Stimulated activated naive CD8-positive, alpha-beta T cell treated with anti-CD3 and anti-CD28 coated beads, Interleukin-15, Interleukin-2, amounts not matched to agents 100 U/mL and 50 U/mL, for 24 hours (primary cell): ENCODE results near the gene DCAF15.

Experiments used
- ATAC-seq: fragments of 150-1000 bp; cut with Tn5 transposase; one replicate; pipeline ENCODE4 v1.10.0; 2021
- DNase-seq: peaks from one replicate; pipeline ENCODE4 v3.0.0; 2021

The DCAF15 gene

DNA sequence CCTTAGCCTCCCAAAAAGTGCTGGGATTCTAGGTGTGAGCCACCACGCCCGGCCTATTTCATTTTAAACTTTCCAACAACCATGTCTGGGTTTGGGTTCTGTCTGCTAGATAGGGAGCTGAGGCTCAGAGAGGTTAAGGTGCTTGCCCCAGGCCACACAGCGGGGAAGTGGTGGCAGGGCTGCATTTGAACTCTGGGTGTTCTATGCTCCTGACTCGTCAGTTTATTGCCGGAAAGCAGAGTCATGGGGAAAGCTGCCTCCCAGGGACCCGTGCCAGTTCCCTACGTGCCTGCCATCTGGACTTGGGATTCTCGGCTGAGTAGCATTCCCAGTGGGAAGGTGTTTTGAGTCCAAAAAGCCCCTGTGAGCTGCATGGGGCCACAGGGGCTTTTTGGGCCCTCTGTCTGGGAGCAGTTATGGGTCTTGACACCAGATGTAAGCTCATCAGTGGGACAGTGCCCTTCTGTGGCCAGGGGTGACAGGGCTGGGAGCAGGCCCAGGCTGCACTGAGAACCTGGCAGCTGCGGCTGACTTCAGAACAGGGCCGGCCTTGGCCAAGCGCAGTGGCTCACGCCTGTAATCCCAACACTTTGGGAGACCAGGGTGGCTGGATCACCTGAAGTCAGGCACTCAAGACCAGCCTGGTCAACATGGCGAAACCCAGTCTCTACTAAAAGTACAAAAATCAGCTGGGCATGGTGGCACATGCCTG, 42.9 kb downstream of the DCAF15 start:
- no peak for DNase-seq
- ATAC-seq: no peak

DNA sequence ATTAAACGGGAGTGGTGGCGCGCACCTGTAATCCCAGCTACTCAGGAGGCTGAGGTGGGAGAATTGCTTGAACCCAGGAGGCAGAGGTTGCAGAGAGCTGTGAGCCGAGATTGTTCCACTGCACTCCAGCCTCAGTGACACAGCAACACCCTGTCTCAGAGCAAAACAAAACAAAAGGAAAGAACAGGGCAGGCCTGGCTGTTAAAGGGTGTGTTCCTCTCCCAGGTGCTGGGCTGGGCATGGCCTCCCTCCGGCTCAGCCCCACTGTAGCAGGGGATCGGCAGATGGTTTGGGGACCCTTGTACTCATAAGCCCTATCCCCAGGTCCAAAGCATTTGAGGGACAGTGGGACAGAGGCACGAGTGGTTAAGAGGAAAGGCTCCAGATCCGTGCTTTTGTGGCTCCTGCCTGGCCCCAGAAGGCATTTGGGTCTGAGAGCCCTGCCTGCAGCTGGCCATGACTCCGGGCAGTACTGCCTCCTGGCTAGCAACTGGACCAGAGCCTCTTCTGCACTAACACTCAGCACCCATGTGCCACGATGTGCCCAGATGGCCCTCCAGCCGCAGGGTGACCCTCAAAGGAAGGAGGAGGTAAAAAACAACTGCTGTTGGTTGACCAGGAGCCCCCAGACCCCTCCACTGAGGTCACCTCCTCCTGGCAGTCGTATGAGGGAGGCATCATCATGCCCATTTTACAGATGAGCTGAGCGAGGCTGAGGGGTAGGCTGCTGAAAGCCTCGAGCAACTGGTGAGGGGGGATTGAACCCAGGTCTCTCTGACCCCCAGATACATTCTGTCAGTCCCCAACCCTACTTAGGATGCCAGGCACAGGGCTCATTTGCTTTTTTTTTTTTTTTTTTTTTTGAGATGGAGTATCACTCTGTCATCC, 43.8 kb downstream of the DCAF15 start:
- DNase-seq: no peak
- ATAC-seq: no peak

DNA sequence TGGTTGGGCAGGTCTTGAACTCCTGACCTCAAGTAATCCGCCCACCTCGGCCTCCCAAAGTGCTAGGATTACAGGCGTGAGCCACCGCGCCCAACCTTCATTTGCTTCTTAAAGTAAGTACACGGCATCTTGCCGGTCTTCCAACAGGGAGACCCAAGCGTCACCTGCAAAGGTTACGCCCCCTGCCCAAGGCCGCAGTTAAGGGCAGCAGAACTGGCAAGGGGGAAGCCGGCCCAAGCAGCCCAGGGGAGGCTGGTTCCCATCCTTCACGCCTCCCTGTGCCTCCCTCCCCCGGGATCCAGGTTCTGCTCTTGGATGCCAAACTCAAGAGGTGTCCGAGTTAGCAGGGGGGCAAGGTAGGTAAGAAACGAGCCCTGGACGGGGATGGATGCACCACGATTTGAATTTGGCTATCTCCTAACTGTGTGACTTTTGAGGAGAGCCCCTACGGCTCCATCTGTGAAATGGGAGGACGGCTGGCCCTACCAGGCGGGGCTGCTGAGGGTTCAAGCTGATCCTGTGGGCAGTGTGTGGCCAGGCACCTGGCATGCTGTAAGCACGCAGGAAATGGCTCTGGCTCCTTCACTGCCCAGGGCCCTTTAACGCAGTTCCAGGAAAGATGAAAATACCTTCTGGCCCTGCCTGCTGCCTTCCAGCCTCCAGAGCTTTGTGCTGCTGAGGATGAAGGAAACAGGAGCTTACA, 44.8 kb downstream of the DCAF15 start:
- ATAC-seq (no peak), DNase-seq (no peak)

DNA sequence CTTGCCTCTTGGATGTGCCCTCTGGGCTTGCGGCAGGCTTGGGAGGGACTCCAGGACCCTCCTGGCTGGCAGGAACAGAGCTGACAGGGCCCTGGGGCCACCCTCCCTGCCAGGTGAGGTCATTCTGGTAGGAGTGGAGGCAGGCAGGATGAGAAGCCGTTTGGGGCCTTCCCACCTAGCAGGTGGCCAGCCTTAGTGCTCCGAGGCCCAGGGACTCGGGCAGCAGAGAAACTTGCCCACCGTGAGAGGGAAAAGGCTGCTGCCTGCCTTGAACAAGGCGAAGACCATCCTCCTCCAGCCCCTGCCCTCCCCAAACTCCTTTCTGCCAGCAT, 45.3 kb downstream of the DCAF15 start:
- no peak for ATAC-seq
- no peak for DNase-seq

DNA sequence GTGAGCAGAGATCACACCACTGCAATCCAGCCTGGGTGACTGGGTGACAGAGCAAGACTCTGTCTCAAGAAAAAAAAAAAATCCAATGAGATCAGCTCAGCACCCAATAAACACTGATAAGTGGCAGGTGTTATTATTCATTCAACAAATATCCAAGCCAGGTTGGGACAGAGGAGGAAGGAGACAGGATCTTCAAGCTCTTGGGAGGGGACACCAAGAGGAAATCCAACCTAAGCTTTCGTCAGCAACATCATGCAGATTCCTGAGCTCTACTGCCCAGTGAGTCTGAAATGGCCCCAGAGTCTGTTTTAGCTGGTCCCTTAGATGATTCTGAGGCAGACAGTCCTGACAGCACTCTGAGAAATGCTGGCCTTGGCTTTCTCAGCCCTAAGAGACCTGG, 46.1 kb downstream of the DCAF15 start:
- DNase-seq (no peak), ATAC-seq (no peak)

DNA sequence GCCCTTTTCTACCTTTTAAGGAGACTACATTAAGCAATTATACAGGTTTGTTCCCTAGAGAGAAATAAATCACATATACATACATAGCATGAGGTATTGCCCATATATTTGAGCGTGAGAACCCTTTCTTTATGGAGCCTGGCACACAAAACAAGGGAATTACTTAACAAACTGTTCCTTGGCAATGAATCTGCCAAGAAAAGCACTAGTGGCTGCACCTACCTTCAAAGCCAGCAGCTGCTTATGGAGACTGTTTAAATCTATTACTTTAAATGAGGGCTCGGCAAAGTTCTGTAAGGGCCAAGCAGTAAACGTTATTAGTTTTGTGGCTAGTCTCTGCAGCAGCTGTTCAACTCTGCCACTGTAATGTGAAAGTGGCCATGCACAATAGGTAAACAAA, 46.8 kb downstream of the DCAF15 start:
- ATAC-seq: no peak
- DNase-seq: no peak

DNA sequence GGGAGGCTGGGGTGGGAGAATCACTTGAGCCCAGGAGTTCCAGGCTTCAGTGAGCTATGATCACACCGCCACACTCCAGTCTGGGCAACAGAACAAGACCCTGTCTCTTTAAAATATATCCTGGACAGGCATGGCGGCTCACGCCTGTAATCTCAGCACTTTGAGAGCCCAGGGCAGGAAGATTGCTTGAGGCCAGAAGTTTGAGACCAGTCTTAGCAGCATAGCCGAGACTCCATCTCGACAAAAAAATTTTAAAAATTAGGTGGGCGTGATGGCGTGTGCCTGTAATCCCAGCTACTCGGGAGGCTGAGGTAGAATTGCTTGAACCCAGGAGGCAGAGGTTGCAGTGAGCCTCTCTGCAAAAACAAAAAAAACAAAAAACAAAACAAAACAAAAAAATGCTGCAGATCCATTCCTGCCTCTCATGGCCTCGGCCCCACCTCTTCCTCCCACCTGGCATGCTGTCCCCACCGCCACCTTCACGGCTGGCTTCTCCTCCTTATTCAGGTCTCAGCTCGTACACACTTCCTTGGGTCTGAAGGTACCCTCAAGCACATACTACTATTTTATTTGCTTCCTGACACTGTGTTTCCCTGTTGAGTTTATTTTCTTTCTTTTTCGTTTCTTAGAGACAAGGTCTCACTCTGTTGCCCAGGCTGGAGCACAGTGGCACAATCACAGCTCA, 48.5 kb downstream of the DCAF15 start:
- ATAC-seq (no peak), DNase-seq (no peak)

DNA sequence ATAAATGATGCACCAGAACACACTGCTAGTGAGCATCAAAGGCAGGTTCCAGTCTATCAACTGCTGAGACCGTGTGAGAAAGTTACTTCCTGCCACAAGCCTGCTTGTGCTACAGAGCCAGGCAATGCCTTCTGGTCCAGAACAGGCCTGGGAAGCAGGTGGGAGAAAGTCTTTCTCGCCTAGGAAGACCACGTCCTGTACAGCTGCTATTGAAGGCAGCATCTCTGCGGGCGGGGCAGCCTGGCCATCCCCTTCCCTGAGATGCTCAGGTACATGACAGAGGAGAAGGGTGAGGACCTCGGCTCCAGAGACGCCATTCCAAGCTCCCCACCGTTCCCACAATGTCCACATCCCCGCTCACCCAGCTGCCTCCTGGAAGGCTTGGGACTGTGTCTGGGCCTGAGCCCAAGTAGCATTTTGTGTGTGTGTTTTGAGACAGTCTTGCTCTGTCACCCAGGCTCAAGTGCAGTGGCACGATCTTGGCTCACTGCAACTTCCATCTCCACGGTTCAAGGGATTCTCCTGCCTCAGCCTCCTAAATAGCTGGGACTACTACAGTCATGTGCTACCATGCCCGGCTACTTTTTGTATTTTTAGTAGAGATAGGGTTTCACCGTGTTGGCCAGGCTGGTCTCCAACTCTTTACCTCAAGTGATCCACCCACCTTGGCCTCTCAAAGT, 50.4 kb downstream of the DCAF15 start:
- no peak for ATAC-seq
- DNase-seq: no peak

DNA sequence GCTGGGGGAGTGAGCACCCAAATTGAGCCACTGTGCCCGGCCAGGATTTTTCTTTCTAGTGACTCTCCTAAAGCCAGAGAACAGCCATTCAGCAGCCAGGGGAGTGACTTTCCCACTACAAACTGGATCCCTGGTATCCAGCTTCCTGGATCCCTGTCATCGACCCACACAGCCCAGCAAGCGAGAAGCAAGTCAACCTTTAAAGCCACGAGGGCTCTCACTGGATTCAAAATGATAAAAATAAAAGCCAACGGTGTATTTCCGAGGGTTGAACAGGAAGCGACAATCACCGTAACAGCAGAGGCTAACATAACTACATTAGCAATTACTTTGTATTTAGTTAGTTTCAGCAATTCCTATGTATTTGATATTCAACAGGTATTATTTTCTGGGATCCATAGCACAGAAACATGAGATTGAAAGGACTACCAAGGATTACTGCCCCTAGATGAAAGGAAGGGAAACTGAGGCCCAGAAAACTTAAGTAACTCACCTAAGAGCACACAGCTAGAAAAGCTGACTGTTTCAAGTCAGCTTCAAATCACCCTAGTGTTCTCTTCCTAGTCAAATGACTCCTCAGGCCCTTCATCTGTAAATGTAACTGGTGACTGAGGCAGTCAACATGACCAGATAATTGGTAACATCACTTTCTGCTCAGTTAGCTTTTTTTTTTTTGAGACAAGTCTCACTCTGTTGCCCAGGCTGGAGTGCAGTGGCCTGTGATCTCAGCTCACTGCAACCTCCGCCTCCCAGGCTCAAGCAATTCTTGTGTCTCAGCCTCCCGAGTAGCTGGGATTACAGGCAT, 51.1 kb downstream of the DCAF15 start:
- ATAC-seq (no peak), DNase-seq (no peak)

DNA sequence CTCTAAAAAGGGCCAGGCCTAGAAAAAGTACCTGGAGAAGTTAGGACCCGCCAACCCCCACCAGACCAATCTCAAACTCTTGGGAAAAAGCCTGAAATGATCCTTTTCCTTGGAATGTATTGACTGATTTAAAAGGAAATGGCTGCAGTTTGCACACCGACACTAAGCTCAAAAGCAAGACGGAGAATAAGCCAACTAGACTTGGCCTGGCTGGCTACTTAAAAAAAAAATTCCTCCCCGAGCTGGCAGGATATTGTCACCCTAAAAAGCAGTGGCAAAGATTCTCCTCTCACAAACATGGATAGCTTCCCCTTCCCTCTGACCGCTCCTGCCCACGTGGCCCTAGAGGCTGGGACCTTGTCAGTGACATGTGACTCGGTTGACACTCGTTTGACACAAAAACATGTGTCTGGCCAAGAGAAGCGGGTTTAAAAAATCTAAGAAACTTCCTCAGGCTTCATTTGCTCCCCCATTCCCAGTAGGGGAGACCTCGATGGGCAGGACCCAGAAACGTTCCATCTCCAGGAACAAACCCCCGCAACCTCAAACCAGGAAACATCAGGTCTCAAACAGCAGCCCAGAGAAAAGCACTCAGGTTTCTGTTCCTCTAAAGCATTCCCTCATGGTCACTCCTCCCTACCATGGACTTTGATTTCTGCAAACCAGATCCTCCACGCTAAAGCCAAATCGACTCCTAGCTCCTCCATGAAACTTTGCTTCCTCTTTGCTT, 52.5 kb downstream of the DCAF15 start:
- DNase-seq (no peak), ATAC-seq (no peak)

DNA sequence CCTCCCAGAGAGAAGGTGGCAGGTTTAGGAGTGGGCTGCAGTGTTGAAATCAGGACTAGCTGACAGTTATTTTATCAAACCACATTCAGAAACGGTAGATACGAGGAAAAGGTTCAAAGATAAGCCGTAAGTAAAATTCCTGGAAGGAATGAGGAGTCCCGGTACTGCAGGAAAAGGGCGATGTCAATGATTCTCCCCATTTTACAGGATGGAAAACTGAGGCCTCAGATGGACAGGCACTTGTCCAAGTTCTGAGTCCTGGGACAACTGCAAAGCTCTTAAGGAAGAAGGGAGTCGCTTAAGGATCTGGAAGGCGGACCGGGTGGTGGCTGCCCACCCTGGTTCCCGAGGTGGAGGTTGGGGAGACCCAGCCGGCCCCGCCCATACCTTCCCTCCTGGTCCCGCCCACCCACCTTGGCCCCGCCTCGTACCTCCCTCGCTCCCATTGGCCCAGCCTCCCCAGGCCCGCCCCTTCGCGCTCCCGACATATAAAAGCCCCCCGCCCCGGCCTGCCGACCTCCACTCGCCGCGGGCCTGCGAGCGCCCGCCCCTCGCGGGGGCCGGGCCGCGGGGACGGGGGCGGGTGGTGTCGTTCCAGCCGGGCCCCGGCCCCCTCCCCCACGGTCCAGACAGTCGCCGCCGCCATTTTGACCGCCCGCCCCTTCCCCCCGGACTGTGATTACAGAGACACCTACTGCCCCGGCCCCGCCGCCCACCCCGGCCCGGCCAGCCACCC, 53.2 kb downstream of the DCAF15 start:
- ATAC-seq (peak; percentile 69), DNase-seq (peak; percentile 97)

DNA sequence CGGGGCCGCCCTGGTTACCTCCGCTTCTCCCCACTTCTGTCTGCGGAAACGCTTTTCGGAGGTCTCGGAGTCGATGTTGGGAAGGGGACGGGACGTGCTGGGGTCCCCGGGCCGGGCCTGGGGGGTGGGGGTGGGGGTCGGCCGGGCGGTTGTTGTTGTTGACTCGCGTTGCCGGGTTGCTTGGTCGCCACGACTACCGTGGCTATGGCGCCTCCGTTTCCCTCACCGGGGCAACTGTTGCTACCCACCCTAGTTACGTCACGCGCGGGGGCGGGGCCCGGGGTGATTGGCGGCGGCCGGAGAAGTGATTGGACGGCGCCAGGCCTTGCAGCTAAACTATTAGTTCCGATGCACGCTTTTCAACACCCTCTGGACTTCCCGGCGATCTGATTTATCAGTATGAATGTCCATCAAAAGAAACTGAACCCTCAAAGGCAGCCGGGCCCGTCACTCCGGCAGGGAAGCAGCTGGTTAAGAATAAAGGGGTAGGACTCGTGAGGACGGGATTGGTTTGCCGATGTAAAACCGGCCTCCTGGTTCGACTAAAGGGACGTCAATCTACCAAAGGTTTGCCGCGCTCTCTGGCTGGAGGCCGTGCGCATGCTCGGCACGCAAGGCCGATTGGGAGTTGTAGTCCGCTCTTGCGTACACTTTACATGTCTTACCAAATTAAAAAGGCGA, 53.9 kb downstream of the DCAF15 start, which contains the start of gene RFX1:
RFX1 (minus strand) TSS at position 236 of the 681 bp plus-strand sequence. CDS start 12,477 bp downstream, outside the sequence.
- ATAC-seq (peak; percentile 82), DNase-seq (peak; percentile 100)

DNA sequence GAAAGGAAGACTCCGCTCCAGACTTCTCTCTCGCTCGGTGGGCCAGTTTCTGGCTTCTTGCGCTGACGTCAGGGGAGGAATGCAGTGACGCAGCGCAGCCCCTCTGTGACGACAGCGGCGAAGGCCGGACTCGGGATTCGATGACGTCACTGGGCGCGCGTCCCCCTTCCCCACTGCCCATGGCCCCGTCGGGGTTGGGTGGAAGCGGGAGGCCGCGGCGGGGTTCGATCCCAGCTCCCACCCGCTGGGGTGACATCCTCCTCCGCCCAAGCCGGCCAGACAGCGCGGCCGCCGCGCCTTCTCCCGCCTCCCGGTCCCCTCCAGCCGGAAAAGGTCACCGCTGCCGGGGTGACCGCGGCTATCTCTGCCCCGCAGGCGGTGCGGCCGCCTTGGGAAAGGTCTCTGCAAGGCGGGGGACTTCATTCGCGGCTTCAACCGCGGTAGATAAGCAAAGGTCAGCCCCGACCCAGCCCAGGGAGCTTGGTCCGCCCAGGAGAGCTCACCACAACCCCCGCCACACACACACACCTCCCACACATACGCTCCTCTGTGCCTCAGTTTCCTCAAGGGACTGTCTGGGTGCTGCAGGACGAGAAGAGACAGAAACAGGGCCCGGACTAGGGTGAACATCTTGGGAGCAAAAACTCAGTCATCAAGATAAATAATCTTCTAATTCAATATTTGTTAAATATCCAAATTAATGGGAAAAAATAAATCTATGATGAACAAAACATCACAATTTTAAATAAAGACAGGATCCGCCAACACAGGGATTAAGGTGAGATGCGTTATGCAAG, 54.7 kb downstream of the DCAF15 start:
- ATAC-seq (peak; percentile 22), DNase-seq (peak; percentile 86)
